H9 (cell line): ENCODE data around the gene ZC3H15. TPM values are rescaled to one million over a fixed set of nuclear protein-coding genes. Genes with fewer than 3 reads are reported as not detected.

Experiments used
- DNase-seq: peaks from one replicate; pipeline ENCODE4 v3.0.0-alpha.2; 2017
- H2AFZ ChIP-seq: one replicate; pipeline ENCODE4 v1.6.1; 2013; ENCODE audit warnings: mild to moderate bottlenecking, low read length, control low read depth, moderate library complexity
- H2AK5ac ChIP-seq: 2 replicates; pipeline ENCODE4 v1.6.1; 2013; ENCODE audit warnings: low read length, control low read depth, mixed read lengths; ENCODE audit not compliant: insufficient read length
- H2BK120ac ChIP-seq: one replicate; pipeline ENCODE4 v1.6.1; 2013; ENCODE audit warnings: low read depth, mild to moderate bottlenecking, low read length, control low read depth, inconsistent platforms; ENCODE audit not compliant: poor library complexity, severe bottlenecking
- H2BK12ac ChIP-seq: 2 replicates; pipeline ENCODE4 v1.6.1; 2013; ENCODE audit warnings: low read length, control low read depth, mixed read lengths, low read depth; ENCODE audit not compliant: insufficient read length
- H2BK15ac ChIP-seq: 2 replicates; pipeline ENCODE4 v1.6.1; 2013; ENCODE audit warnings: low read depth, low read length, control low read depth
- H2BK20ac ChIP-seq: one replicate; pipeline ENCODE4 v1.6.1; 2013; ENCODE audit warnings: low read depth, mild to moderate bottlenecking, low read length, control low read depth, inconsistent platforms; ENCODE audit not compliant: poor library complexity, severe bottlenecking
- H2BK5ac ChIP-seq: 2 replicates; pipeline ENCODE4 v1.6.1; 2013; ENCODE audit warnings: low read length, control low read depth, mixed read lengths; ENCODE audit not compliant: insufficient read length
- H3K14ac ChIP-seq: 2 replicates; pipeline ENCODE4 v1.6.1; 2013; ENCODE audit warnings: low read length, control low read depth; ENCODE audit not compliant: insufficient read depth
- H3K18ac ChIP-seq: 2 replicates; pipeline ENCODE4 v1.6.1; 2013; ENCODE audit warnings: low read depth, mild to moderate bottlenecking, mixed read lengths, low read length, control low read depth; ENCODE audit not compliant: insufficient read length
- H3K23ac ChIP-seq: 2 replicates; pipeline ENCODE4 v1.6.1; 2013; ENCODE audit warnings: low read length, control low read depth, mixed read lengths, low read depth; ENCODE audit not compliant: insufficient read length
- H3K23me2 ChIP-seq: 2 replicates; pipeline ENCODE4 v1.6.1; 2013; ENCODE audit warnings: low read depth, mild to moderate bottlenecking, mixed read lengths, low read length, control low read depth; ENCODE audit not compliant: insufficient read length, poor library complexity, severe bottlenecking
- H3K27ac ChIP-seq: 2 replicates; pipeline ENCODE4 v1.5.1; 2013; ENCODE audit warnings: low read length, control low read depth, mixed read lengths, low read depth; ENCODE audit not compliant: insufficient read length
- H3K27me3 ChIP-seq: 2 replicates; pipeline ENCODE4 v1.6.1; 2013; ENCODE audit warnings: low read length, control low read depth, inconsistent platforms; ENCODE audit not compliant: insufficient read depth
- H3K4ac ChIP-seq: 2 replicates; pipeline ENCODE4 v1.6.1; 2013; ENCODE audit warnings: low read depth, mild to moderate bottlenecking, control low read depth, inconsistent platforms, low read length, moderate library complexity
- H3K4me1 ChIP-seq: 2 replicates; pipeline ENCODE4 v1.6.1; 2013; ENCODE audit warnings: low read length, control low read depth, inconsistent platforms; ENCODE audit not compliant: insufficient read depth
- H3K4me2 ChIP-seq: 2 replicates; pipeline ENCODE4 v1.6.1; 2013; ENCODE audit warnings: low read length, control low read depth, mixed read lengths; ENCODE audit not compliant: insufficient read length, insufficient read depth
- H3K56ac ChIP-seq: 2 replicates; pipeline ENCODE4 v1.6.1; 2013; ENCODE audit warnings: low read depth, mild to moderate bottlenecking, mixed read lengths, low read length, control low read depth; ENCODE audit not compliant: insufficient read length
- H3K79me1 ChIP-seq: 2 replicates; pipeline ENCODE4 v1.6.1; 2013; ENCODE audit warnings: low read depth, mild to moderate bottlenecking, moderate library complexity, low read length, control low read depth, inconsistent platforms; ENCODE audit not compliant: insufficient read depth, poor library complexity, severe bottlenecking
- H3K79me2 ChIP-seq: 2 replicates; pipeline ENCODE4 v1.6.1; 2013; ENCODE audit warnings: low read length, control low read depth, inconsistent platforms; ENCODE audit not compliant: insufficient read depth
- H3K9ac ChIP-seq: 2 replicates; pipeline ENCODE4 v1.6.1; 2013; ENCODE audit warnings: low read length, control low read depth, mixed read lengths; ENCODE audit not compliant: insufficient read length; ENCODE audit errors: extremely low read depth
- H3K9me3 ChIP-seq: one replicate; pipeline ENCODE4 v1.6.1; 2013; ENCODE audit warnings: low read depth, low read length, inconsistent platforms; ENCODE audit not compliant: control insufficient read depth
- H3T11ph ChIP-seq: one replicate; pipeline ENCODE4 v1.6.1; 2013; ENCODE audit warnings: mild to moderate bottlenecking, low read length, control low read depth, inconsistent platforms
- H4K20me1 ChIP-seq: one replicate; pipeline ENCODE4 v1.6.1; 2013; ENCODE audit not compliant: control insufficient read depth, insufficient read length, insufficient read depth
- H4K5ac ChIP-seq: 2 replicates; pipeline ENCODE4 v1.6.1; 2013; ENCODE audit warnings: low read depth, mild to moderate bottlenecking, mixed read lengths, low read length, control low read depth; ENCODE audit not compliant: insufficient read length
- H4K8ac ChIP-seq: replicated peaks from 2 replicates; pipeline ENCODE4 v1.6.1; 2013; ENCODE audit warnings: low read length, control low read depth, mixed read lengths, low read depth; ENCODE audit not compliant: insufficient read length
- H4K91ac ChIP-seq: 2 replicates; pipeline ENCODE4 v1.6.1; 2013; ENCODE audit warnings: low read depth, mild to moderate bottlenecking, moderate library complexity, mixed read lengths, low read length, control low read depth; ENCODE audit not compliant: insufficient read length
- H3K27ac Mint-ChIP-seq, 3 experiments: 2 replicates in 2 of 3; 3 replicates in 1 of 3; pipeline ENCODE4 v1.8.0; 2020 to 2021; ENCODE audit warnings: mixed read lengths in 3 of 3, mild to moderate bottlenecking in 1 of 3, moderate library complexity in 1 of 3
- H3K27me3 Mint-ChIP-seq: 2 replicates; pipeline ENCODE4 v1.8.0; 2021; ENCODE audit warnings: low read depth, mild to moderate bottlenecking, moderate library complexity, mixed read lengths
- H3K36me3 Mint-ChIP-seq, 3 experiments: 2 replicates in 2 of 3; 3 replicates in 1 of 3; pipeline ENCODE4 v1.8.0; 2020 to 2021; ENCODE audit warnings: low read depth in 3 of 3, mixed read lengths in 3 of 3; ENCODE audit not compliant: insufficient read depth in 1 of 3
- H3K4me1 Mint-ChIP-seq, 2 experiments: 2 replicates each; pipeline ENCODE4 v1.8.0; 2020; ENCODE audit warnings: mixed read lengths in 2 of 2
- H3K4me3 Mint-ChIP-seq, 2 experiments: 2 replicates in 1 of 2; 3 replicates in 1 of 2; pipeline ENCODE4 v1.8.0; 2020 to 2021; ENCODE audit warnings: mild to moderate bottlenecking in 2 of 2, mixed read lengths in 2 of 2, moderate library complexity in 1 of 2
- H3K9me3 Mint-ChIP-seq, 2 experiments: 2 replicates in 1 of 2; 3 replicates in 1 of 2; pipeline ENCODE4 v1.8.0; 2020; ENCODE audit warnings: mild to moderate bottlenecking in 2 of 2, mixed read lengths in 2 of 2, moderate library complexity in 1 of 2
- CTCF ChIP-seq: fragments of 200-600 bp; sonication (generic); conservative IDR thresholded peaks from 3 replicates; pipeline ENCODE4 v1.8.0; 2021; ENCODE audit warnings: antibody characterized with exemption, mild to moderate bottlenecking
- WGBS: extraction: QIAGEN DNeasy Blood & Tissue Kit; methylation state at CpG from one replicate; pipeline ENCODE4 v1.1.7; 2013; ENCODE audit warnings: missing lambda C conversion rate, low lambda C conversion rate, mixed read lengths; ENCODE audit not compliant: insufficient read length; ENCODE audit errors: extremely low coverage; 5-methylcytosine and 5-hydroxymethylcytosine counted together
- total RNA-seq: library from RNA; stranded (reverse); gene quantifications from 2 replicates; pipeline ENCODE4 v1.2.1, GENCODE V29; 2021

The ZC3H15 gene
- total RNA-seq, 1 experiment from 2014 or later: 71.3 TPM

- Histone ChIP-seq H3K27ac (no peak overlapping the region), H3K14ac (no peak overlapping the region), H3K18ac (no peak overlapping the region), H3K23me2 (no peaks in the 10 kb centered on the region), H3K4ac (no peak overlapping the region), H3K4me2 (no peak overlapping the region), H2BK20ac (no peak overlapping the region), H2AFZ (no peak overlapping the region), H3K27me3 (no peaks in the 10 kb centered on the region), H4K8ac (no peak overlapping the region), H3K9ac (no peak overlapping the region), H2AK5ac (no peak overlapping the region), H3K23ac (no peak overlapping the region), H4K5ac (no peak overlapping the region), H2BK5ac (no peak overlapping the region), H3K79me1 (no peaks in the 10 kb centered on the region), H3K79me2 (no peaks in the 10 kb centered on the region), H3K56ac (no peak overlapping the region), H2BK15ac (no peak overlapping the region), H4K20me1 (no peaks in the 10 kb centered on the region), H2BK12ac (no peak overlapping the region), H3K4me1 (no peaks in the 10 kb centered on the region), H2BK120ac (no peak overlapping the region), H3T11ph (no peak overlapping the region), H4K91ac (no peak overlapping the region), H3K9me3 (no peaks in the 10 kb centered on the region)
- Mint-ChIP-seq H3K27ac (no peak overlapping the region), H3K9me3 (no peaks in the 10 kb centered on the region), H3K4me3 (no peak overlapping the region), H3K4me1 (0 out of 4 replicates have a peak, but pooled peaks cover 0 to 3% of the 10 kb centered on the region in 2 experiments), H3K27me3 (no peaks in the 10 kb centered on the region), H3K36me3 (no peaks in the 10 kb centered on the region; a peak in 2 of 7 replicates)
- no CpG with 5 or more reads among the region's 4 CpGs for WGBS
- no peak for DNase-seq
- no peak for TF ChIP-seq CTCF
These were observed 29.1 kb upstream of the ZC3H15 start for GRCh38 chr2:186456941-186457340.
